ENCODE data around the gene PREX1. TPM values are rescaled to one million over a fixed set of nuclear protein-coding genes. Genes with fewer than 3 reads are reported as not detected.

Gene PREX1
- total and polyA plus RNA-seq, 2 of the 4 experiments (the other 2 are of a cell fraction) = 0.67 to 0.72 TPM

DNA sequence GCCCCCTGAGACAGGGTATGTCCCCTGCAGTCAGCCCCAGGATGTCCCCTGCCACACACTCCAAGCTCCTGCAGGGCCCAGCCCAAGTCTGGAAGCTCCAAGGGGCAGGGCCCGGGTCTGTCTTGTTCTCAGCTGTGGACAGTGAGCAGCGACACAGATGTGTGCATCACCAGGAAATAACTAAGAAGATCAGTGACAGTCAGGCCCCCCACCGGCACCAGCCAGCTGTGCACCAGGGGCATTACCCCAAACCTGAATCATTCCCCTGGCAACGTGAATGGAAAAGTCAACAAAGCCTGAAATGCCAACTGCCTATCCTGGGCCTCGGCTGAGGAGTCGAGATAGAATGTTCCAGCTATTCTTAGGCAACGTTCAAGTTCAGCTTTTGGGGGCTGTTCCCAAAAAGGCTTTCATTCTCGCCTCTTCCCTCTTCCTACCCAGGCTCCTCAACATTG lies 105.0 kb downstream of the PREX1 start:
- Histone ChIP-seq H3K56ac (ENCODE audit: extremely low read depth, insufficient read depth, low read length) (no peak overlapping the region), H3K14ac (replicated peaks; ENCODE audit: low read depth, low read length) (no peak overlapping the region), H3K23ac (ENCODE audit: low read depth, low read length) (no peak overlapping the region), H3K4me3 (ENCODE audit: insufficient read depth, low read depth, low read length) (no peak overlapping the region), H2BK120ac (ENCODE audit: low read depth, low read length) (no peak overlapping the region), H2AK5ac (ENCODE audit: low read depth, low read length) (no peak overlapping the region), H3K9me1 (ENCODE audit: insufficient read depth, low read length) (no peaks in the 10 kb centered on the region; the same call in 1 of the 2 replicates), H4K20me1 (ENCODE audit: insufficient read depth, low read length) (no peaks in the 10 kb centered on the region), H2AFZ (replicated peaks; ENCODE audit: low read length, poor library complexity) (no peak overlapping the region), H3K4me2 (ENCODE audit: low read depth, low read length) (no peak overlapping the region), H2BK15ac (ENCODE audit: low read depth, low read length) (no peak overlapping the region), H3K27ac (ENCODE audit: insufficient read depth, low read length) (no peak overlapping the region), H2BK5ac (ENCODE audit: low read depth, low read length, poor library complexity, severe bottlenecking) (no peak overlapping the region), H2BK20ac (ENCODE audit: low read depth, low read length) (no peak overlapping the region), H3K36me3 (ENCODE audit: control insufficient read depth, insufficient read depth, low read length) (no peaks in the 10 kb centered on the region), H3K18ac (ENCODE audit: low read depth, low read length) (no peak overlapping the region), H4K8ac (ENCODE audit: low read depth in 2 of 2, low read length in 2 of 2) (no peak overlapping the region), H2AK9ac (replicated peaks; ENCODE audit: low read depth, low read length, poor library complexity) (no peak overlapping the region), H3K4ac (ENCODE audit: low read depth, low read length) (no peak overlapping the region), H4K5ac (ENCODE audit: low read depth, low read length) (no peak overlapping the region), H4K91ac (ENCODE audit: insufficient read depth, low read depth, low read length) (no peak overlapping the region), H3K79me1 (ENCODE audit: low read depth in 1 of 2, low read length in 2 of 2) (no peaks in the 10 kb centered on the region), H3K27me3 (ENCODE audit: control insufficient read depth, insufficient read depth, low read length) (peaks cover 2% of the 10 kb centered on the region; the same call in 1 of the 2 replicates), H3K9ac (ENCODE audit: low read depth, low read length) (no peak overlapping the region), H3K9me3 (ENCODE audit: control insufficient read depth, insufficient read depth, low read length) (no peaks in the 10 kb centered on the region; the same call in 1 of the 2 replicates), H3K4me1 (ENCODE audit: control insufficient read depth, insufficient read depth, low read length) (peaks cover 3% of the 10 kb centered on the region; the same call in 1 of the 2 replicates)
- DNase-seq = no peak
- ChIA-PET CTCF (no interaction called here), POLR2A (ENCODE audit: unreplicated experiment) (no interaction called here)
- TF ChIP-seq NFE2L2 (IDR thresholded peaks at IDR 0.05; ENCODE audit: low read depth, low read length) = no peak
- TF ChIP-seq CHD1 (IDR thresholded peaks at IDR 0.05; ENCODE audit: low read depth, low read length) = no peak
- TF ChIP-seq POLR2A (IDR thresholded peaks at IDR 0.05; ENCODE audit: low read depth, low read length) = no peak
- no peak for TF ChIP-seq RCOR1 (IDR thresholded peaks at IDR 0.05; ENCODE audit: insufficient replicate concordance, low read length)
- TF ChIP-seq RFX5 (IDR thresholded peaks at IDR 0.05; ENCODE audit: low read depth, low read length) = no peak
- TF ChIP-seq SMC3 (IDR thresholded peaks at IDR 0.05; ENCODE audit: low read depth, low read length) = no peak
- TF ChIP-seq MAFK (IDR thresholded peaks at IDR 0.05; ENCODE audit: low read depth, low read length) = no peak
- TF ChIP-seq, protein P1, sequence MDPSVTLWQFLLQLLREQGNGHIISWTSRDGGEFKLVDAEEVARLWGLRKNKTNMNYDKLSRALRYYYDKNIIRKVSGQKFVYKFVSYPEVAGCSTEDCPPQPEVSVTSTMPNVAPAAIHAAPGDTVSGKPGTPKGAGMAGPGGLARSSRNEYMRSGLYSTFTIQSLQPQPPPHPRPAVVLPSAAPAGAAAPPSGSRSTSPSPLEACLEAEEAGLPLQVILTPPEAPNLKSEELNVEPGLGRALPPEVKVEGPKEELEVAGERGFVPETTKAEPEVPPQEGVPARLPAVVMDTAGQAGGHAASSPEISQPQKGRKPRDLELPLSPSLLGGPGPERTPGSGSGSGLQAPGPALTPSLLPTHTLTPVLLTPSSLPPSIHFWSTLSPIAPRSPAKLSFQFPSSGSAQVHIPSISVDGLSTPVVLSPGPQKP (IDR thresholded peaks at IDR 0.05; ENCODE audit: borderline replicate concordance, low read depth, low read length) = no peak
- ATAC-seq (ENCODE audit: low read depth) = no peak; the same call in 1 of the 2 replicates
- 33% methylated on average over 2 of the region's 8 CpGs; no CpG with 5 or more reads in 1 of the 2 experiments for WGBS, 2 experiments (ENCODE audit: extremely low coverage in 2 of 2, insufficient read length in 1 of 2)
- in situ Hi-C loops (cut with MboI; ENCODE audit: low sequenced_read_pairs) (no loop called here), dilution Hi-C loops (cut with HindIII; ENCODE audit: low sequenced_read_pairs, unreplicated experiment) (no loop called here), intact Hi-C loops (cut with micrococcal nuclease) (no loop called here)
- no TSS peak for BruUV-seq (replicated peaks)
